Stimulated activated CD4-positive, alpha-beta T cell treated with anti-CD3 and anti-CD28 coated beads, Interleukin-15, amount 100 ng/mL, for 24 hours (primary cell): ENCODE data around the gene TFCP2L1.
"Not testable (repeated sequence)": the region's sequence is repeated elsewhere in the genome, so short reads cannot be mapped to it uniquely, and the experiment has no call there.

Experiments
- DNase-seq: peaks from one replicate; pipeline ENCODE4 v3.0.0-alpha.2; 2020

Gene TFCP2L1

GRCh38 chr2:121242175-121242875 lies 42.7 kb downstream of the TFCP2L1 start:
- DNase-seq, result no peak

DNA sequence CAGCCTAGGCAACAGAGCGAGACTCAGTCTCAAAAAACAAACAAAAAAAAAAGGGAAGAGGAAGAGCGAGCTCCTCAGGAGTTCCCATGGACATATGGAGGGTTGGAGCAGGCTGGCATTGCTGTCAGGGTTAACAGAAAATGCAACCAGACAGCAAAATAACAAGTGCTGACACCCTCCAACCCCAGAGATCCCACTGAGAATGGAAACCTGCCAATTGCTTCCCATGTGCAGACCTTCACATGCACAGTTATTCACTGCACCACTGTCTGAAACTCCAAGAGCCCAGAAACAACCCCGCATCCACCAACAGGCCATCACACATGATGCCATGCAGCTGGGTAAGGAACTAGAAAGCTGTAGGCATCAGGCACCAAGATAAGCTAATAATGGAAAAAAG lies 43.5 kb downstream of the TFCP2L1 start:
- DNase-seq, result no peak

GRCh38 chr2:121240436-121240835 lies 44.6 kb downstream of the TFCP2L1 start:
- no peak for DNase-seq

GRCh38 chr2:121239969-121240368 lies 45.0 kb downstream of the TFCP2L1 start:
- no peak for DNase-seq

- no peak for DNase-seq
These were observed 45.5 kb downstream of the TFCP2L1 start for GRCh38 chr2:121239471-121239870.

GRCh38 chr2:121238828-121239227 lies 46.2 kb downstream of the TFCP2L1 start:
- no peak for DNase-seq

GRCh38 chr2:121237980-121238665 lies 46.9 kb downstream of the TFCP2L1 start:
- no peak for DNase-seq

DNA sequence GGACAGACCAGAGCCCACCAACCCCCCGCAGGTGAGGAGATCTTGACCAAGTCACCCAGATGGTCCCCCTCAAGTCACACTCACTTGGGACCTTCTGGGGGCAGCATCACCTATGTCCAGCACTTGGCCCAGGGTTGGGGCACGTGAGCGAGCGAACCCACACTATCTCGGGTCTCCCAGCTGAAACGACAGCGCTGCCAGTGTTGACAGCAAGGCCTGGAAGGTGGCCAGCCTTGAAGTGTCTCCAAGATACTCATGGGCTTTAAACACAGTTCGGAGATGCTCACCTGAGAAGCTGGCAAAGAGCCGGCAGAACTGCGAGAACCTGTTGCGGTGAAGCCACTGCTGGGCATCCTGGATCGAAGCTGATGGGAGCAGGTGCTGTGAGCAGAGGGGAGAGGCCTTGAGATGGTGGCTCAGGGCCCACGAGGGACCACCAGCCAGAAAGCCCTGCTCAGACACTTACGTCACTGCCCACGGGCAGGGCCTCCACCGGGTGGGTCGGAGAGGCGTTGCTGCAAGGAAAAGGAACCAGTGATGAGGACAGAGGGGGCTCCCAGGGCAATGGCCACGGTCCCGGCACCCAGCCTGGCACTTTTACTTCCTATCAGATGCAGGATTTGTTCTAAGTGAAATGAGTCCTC lies 47.5 kb downstream of the TFCP2L1 start:
- no peak for DNase-seq

DNA sequence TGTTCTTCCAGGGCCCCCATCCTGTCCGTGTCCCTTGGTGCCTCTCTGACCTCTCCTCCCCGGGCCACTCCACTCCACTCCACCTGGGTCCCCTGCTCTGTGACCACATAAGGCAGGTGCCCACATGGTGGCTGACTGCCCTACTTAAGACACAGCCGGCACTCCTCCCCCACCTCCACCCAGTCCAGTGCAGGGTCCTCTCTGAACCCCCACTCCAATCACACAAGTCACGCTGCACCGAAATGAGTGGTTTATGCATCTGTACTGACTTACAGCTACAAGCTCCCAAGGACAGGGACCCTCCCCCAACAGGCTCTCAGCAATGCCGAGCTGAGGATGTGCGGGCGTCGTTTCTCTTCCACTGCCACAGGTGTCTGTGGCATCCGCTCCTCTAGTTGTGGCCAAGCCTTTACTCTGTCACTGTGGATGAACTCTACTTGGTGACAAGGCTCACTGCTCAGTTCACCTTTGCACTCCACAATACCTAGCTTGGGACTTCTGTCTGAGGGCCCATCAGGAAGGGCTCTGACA lies 48.3 kb downstream of the TFCP2L1 start:
- DNase-seq, result no peak

DNA sequence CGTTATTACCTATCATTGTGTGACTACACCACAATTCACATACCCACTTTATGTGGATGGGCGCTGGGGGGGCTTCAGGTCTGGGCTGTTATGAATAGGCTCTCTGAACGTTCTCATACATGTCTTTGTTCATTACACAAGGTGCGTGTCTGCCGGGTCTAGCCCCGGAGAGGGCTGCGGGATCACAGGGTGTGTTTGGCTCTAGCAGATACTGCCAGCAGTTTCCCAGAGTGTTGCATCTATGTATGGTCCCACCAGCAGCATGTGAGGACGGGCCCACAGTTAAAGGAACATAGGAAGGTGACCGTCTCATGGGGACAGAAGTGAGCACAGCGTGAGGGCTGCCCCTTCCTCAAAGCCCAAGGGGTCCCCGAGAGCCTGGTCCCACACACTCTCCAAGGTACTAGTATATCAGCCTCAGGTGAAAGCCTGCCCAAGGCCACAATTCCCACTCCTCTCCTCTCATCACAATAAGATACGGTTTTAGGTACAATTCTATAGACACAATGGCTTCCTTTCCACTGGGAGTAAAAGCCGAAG lies 48.8 kb downstream of the TFCP2L1 start:
- DNase-seq, result no peak

DNA sequence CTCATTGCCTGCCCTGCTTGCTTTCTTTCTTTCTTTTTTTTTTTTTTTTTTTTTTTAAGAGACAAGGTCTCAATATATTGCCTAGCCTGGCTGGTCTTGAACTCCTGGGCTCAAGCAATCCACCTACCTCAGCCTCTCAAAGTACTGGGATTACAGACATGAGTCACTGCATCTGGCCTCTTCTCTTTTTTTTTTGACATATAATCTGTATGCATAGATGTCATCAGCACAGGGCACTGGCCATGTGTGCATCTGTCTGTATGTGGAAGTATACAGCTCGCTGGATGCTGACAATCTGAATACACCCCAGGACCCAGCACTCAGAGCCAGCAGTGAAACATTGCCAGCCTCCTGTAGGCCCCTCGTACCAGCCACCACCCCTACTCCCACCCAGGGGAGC lies 49.5 kb downstream of the TFCP2L1 start:
- no peak for DNase-seq

- no peak for DNase-seq
These were observed 50.2 kb downstream of the TFCP2L1 start for GRCh38 chr2:121234791-121235190.

DNA sequence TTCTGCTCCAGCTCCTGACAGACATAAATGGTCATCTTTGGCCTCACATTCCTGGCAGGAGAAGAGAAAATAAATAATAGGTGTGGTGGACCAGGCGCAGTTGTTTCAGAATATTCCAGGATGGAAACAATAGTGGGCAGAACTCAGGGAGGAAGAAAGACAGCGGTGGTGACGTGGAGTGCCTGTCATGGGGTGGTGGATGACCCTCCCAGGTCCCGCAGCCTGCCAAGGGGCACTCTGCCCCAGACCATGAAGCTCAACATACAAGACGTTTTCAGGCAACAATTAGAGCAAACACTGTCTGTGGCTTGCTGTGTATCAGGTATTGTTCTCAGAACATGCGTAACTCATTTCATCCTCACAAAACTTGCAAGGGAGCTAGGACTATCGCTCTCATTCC lies 50.9 kb downstream of the TFCP2L1 start:
- no peak for DNase-seq

DNA sequence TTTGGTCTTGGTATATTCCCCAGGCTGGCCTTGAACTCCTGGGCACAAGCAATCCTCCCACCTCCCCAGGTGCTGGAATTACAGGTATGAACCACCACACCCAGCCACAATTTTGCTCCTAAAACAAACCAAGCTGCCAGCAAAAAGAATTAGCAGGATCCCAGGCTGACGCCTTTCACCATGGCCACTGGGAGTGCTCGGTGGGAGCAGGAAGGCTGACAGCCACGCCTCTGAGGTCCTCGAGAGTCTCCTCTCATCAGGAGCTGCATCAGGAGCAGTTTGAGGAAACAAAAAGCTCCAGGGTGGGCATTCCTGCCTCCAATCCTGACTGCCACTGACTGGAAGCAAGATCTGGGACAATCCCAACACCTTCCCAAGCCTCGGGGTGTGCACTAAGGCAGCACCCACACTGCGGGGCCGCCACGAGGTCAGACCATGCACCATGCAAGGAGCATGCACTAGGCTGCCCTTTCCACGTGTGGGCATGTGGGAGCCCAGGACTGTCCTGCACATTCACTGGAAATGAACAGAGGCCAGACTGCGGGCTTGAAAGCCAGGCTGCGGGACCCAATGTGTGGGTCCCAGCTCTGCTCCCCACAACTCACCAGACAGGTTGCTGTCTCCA lies 51.4 kb downstream of the TFCP2L1 start:
- DNase-seq, result no peak

DNA sequence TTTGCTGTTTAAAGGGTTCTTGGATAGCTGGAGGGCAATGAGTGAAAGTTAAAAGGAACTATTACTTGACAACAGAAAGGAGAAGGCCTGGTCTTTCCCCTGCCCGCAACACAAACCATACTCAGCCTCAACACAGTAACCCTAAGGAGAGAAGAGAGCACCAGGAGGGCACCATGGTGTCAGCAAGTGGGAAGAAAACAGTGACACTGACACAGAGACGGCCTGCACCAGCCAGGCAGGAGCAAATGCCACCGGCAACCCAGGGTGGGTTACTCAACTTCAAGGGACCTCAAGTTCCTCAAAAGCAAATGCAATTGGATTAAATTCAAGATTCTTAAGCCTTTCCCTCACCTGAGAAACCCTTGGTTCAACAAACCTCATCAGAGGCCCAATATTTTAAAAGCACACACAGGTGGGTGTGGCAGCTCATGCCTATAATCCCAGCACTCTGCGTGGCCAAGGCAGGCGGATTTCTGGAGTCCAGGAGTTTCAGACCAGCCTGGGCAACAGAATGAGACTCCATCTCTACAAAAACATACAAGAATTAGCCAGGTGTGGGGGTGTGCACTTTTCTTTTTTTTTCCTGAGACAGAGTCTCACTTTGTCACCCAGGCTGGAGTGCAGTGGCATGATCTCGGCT lies 52.3 kb downstream of the TFCP2L1 start:
- DNase-seq, result no peak

- no peak for DNase-seq
These were observed 53.5 kb downstream of the TFCP2L1 start for GRCh38 chr2:121231385-121232000.

GRCh38 chr2:121228521-121228920 lies 56.5 kb downstream of the TFCP2L1 start:
- DNase-seq, result no peak

DNA sequence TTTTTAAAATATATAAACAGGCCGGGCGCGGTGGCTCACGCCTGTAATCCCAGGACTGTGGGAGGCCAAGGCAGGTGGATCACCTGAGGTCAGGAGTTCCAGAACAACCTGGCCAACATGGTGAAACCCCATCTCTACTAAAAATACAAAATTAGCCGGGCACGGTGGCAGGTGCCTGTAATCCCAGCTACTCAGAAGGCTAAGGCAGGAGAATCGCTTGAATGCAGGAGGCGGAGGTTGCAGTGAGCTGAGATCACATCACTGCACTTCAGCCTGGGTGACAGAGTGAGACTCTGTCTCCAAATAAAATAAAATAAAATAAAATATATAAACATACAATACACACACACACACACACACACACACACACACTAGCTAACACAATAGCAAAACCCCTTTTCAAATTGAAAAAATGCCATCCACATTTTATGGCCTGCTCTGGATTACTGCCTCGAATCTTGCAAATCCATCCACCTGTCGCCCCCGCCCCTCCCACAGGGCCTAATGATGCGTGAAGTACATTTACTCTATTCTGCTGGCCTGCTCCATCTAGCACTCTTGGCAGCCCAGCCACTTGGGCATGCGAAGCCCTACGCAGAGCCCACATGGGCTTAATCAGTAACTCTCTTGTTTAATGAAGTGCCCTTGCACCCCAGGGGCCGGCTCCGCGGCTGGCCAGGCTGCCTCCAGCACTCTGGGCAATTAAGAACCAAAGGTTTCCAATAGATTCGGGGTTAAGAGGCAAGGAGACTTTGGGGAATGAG lies 57.4 kb downstream of the TFCP2L1 start:
- DNase-seq, result not testable (repeated sequence)

DNA sequence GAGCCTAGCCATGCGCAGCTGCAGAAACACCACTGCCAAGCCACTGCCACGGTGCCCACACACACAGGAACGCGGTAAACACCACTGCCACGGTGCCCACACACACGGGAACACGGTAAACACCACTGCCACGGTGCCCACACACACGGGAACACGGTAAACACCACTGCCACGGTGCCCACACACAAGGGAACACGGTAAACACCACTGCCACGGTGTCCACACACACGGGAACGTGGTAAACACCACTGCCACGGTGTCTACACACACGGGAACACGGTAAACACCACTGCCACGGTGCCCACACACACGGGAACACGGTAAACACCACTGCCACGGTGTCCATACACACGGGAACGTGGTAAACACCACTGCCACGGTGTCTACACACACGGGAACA lies 59.3 kb downstream of the TFCP2L1 start:
- not testable (repeated sequence) for DNase-seq

DNA sequence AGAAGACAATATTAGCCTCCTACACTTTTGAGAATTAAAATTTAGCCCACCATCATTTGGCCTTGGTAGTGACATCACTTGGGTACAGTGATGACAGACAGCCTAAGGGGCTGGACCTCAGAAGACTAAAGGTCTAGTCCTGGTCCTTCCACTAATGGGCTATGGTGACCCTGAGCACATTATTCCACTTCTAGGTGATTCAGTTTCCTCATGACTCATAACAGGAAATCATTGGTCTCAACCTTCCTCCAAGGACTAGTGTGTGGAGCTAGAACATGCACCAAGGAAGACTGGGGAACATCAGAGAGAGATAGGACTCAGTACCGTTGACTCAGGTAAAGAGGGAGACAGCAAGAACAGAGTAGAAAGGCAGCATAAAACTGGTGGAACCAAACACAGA lies 64.0 kb downstream of the TFCP2L1 start:
- DNase-seq, result no peak

DNA sequence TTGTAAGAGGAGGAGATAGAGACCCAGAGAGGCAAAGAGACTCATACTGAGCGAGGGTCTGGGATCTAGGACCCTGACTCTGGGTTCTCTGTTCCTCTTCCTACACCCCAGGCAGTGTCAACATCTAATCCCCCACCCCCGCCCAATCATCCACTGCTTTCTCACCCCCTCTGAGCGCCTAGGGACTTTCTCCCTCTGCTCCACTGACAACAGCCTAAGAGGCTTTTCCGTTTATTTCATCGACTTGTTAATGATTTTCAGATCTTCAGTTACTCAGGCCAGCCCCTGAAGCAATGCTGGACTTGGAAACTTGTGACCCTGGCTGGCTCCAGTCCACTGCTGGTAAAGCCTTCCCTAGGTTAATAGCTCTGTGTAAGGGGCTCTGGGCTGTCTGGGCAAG lies 65.1 kb downstream of the TFCP2L1 start:
- DNase-seq, result no peak
